ENCODE results near the gene SLC6A11. TPM values are rescaled to one million over a fixed set of nuclear protein-coding genes. Genes with fewer than 3 reads are reported as not detected.

The SLC6A11 gene
- polyA plus RNA-seq, 4 donors = 0.04 TPM; not detected in 3

GRCh38 chr3:10955711-10956453 is 139.9 kb downstream of the SLC6A11 start:
- Histone ChIP-seq H3K9me3 (ENCODE audit: control insufficient read depth in 2 of 2, insufficient read depth in 1 of 2, low read depth in 1 of 2, low read length in 1 of 2) (no peaks in the 10 kb centered on the region), H3K4me3 (ENCODE audit: low read depth in 1 of 3, low read length in 3 of 3) (no peak overlapping the region), H3K27me3 (ENCODE audit: control insufficient read depth in 3 of 3, insufficient read depth in 3 of 3, low read length in 3 of 3) (peaks cover 0 to 3% (median 0%) of the 10 kb centered on the region in 3 donors), H3K4me1 (ENCODE audit: control insufficient read depth in 3 of 3, insufficient read depth in 2 of 3, low read depth in 1 of 3, low read length in 2 of 3) (no peaks in the 10 kb centered on the region), H3K36me3 (ENCODE audit: control insufficient read depth in 3 of 3, insufficient read depth in 2 of 3, low read depth in 1 of 3, low read length in 3 of 3) (no peaks in the 10 kb centered on the region), H3K27ac (ENCODE audit: low read depth in 1 of 3, low read length in 2 of 3) (no peak overlapping the region)
- 63 to 84% (median 76%) methylated on average over 14 to 15 of the region's 15 CpGs for WGBS, 3 donors
- no peak for DNase-seq
- no peak for FAIRE-seq

- 70 to 86% (median 73%) methylated on average over 4 of the region's 4 CpGs for WGBS, 3 donors
- Histone ChIP-seq H3K4me1 (ENCODE audit: control insufficient read depth in 3 of 3, insufficient read depth in 2 of 3, low read depth in 1 of 3, low read length in 2 of 3) (no peaks in the 10 kb centered on the region), H3K9me3 (ENCODE audit: control insufficient read depth in 2 of 2, insufficient read depth in 1 of 2, low read depth in 1 of 2, low read length in 1 of 2) (no peaks in the 10 kb centered on the region), H3K4me3 (ENCODE audit: low read depth in 1 of 3, low read length in 3 of 3) (no peak overlapping the region), H3K27ac (ENCODE audit: low read depth in 1 of 3, low read length in 2 of 3) (no peak overlapping the region), H3K36me3 (ENCODE audit: control insufficient read depth in 3 of 3, insufficient read depth in 2 of 3, low read depth in 1 of 3, low read length in 3 of 3) (no peaks in the 10 kb centered on the region), H3K27me3 (ENCODE audit: control insufficient read depth in 3 of 3, insufficient read depth in 3 of 3, low read length in 3 of 3) (peaks cover 0 to 3% (median 0%) of the 10 kb centered on the region in 3 donors)
- no peak for FAIRE-seq
- DNase-seq = no peak
Measured at GRCh38 chr3:10956531-10956930, 140.5 kb downstream of the SLC6A11 start.

GRCh38 chr3:10956986-10957385 is 141.0 kb downstream of the SLC6A11 start:
- Histone ChIP-seq H3K36me3 (ENCODE audit: control insufficient read depth in 3 of 3, insufficient read depth in 2 of 3, low read depth in 1 of 3, low read length in 3 of 3) (no peaks in the 10 kb centered on the region), H3K27me3 (ENCODE audit: control insufficient read depth in 3 of 3, insufficient read depth in 3 of 3, low read length in 3 of 3) (peaks cover 0 to 3% (median 0%) of the 10 kb centered on the region in 3 donors), H3K27ac (ENCODE audit: low read depth in 1 of 3, low read length in 2 of 3) (no peak overlapping the region), H3K4me1 (ENCODE audit: control insufficient read depth in 3 of 3, insufficient read depth in 2 of 3, low read depth in 1 of 3, low read length in 2 of 3) (no peaks in the 10 kb centered on the region), H3K9me3 (ENCODE audit: control insufficient read depth in 2 of 2, insufficient read depth in 1 of 2, low read depth in 1 of 2, low read length in 1 of 2) (no peaks in the 10 kb centered on the region), H3K4me3 (ENCODE audit: low read depth in 1 of 3, low read length in 3 of 3) (no peak overlapping the region)
- DNase-seq (no peak), FAIRE-seq (no peak)
- WGBS, 3 donors = 39 to 57% (median 54%) methylated on average over 6 of the region's 6 CpGs

GRCh38 chr3:10957976-10958749 is 142.1 kb downstream of the SLC6A11 start:
- DNase-seq (peak in 1 of 2 donors; percentile 61), FAIRE-seq (no peak)
- H3K4me1 ChIP-seq (ENCODE audit: control insufficient read depth in 3 of 3, insufficient read depth in 2 of 3, low read depth in 1 of 3, low read length in 2 of 3) = no peaks in the 10 kb centered on the region
- H3K4me3 ChIP-seq (ENCODE audit: low read depth in 1 of 3, low read length in 3 of 3) = no peak overlapping the region
- peaks cover 0 to 3% (median 0%) of the 10 kb centered on the region in 3 donors for H3K27me3 ChIP-seq (ENCODE audit: control insufficient read depth in 3 of 3, insufficient read depth in 3 of 3, low read length in 3 of 3)
- no peak overlapping the region for H3K27ac ChIP-seq (ENCODE audit: low read depth in 1 of 3, low read length in 2 of 3)
- 45 to 71% (median 45%) methylated on average over 17 of the region's 17 CpGs for WGBS, 3 donors
- no peaks in the 10 kb centered on the region for H3K9me3 ChIP-seq (ENCODE audit: control insufficient read depth in 2 of 2, insufficient read depth in 1 of 2, low read depth in 1 of 2, low read length in 1 of 2)
- no peaks in the 10 kb centered on the region for H3K36me3 ChIP-seq (ENCODE audit: control insufficient read depth in 3 of 3, insufficient read depth in 2 of 3, low read depth in 1 of 3, low read length in 3 of 3)

GRCh38 chr3:10960255-10960654 is 144.2 kb downstream of the SLC6A11 start:
- no peak for FAIRE-seq
- WGBS, 3 donors = 86 to 91% (median 90%) methylated on average over 6 of the region's 6 CpGs
- Histone ChIP-seq H3K27ac (ENCODE audit: low read depth in 1 of 3, low read length in 2 of 3) (no peak overlapping the region), H3K9me3 (ENCODE audit: control insufficient read depth in 2 of 2, insufficient read depth in 1 of 2, low read depth in 1 of 2, low read length in 1 of 2) (no peaks in the 10 kb centered on the region), H3K4me3 (ENCODE audit: low read depth in 1 of 3, low read length in 3 of 3) (no peak overlapping the region), H3K4me1 (ENCODE audit: control insufficient read depth in 3 of 3, insufficient read depth in 2 of 3, low read depth in 1 of 3, low read length in 2 of 3) (no peaks in the 10 kb centered on the region), H3K36me3 (ENCODE audit: control insufficient read depth in 3 of 3, insufficient read depth in 2 of 3, low read depth in 1 of 3, low read length in 3 of 3) (no peaks in the 10 kb centered on the region), H3K27me3 (ENCODE audit: control insufficient read depth in 3 of 3, insufficient read depth in 3 of 3, low read length in 3 of 3) (peaks cover 0 to 3% (median 0%) of the 10 kb centered on the region in 3 donors)
- DNase-seq = no peak

GRCh38 chr3:10961921-10962320 is 145.9 kb downstream of the SLC6A11 start:
- no peaks in the 10 kb centered on the region for H3K4me1 ChIP-seq (ENCODE audit: control insufficient read depth in 3 of 3, insufficient read depth in 2 of 3, low read depth in 1 of 3, low read length in 2 of 3)
- no peaks in the 10 kb centered on the region for H3K36me3 ChIP-seq (ENCODE audit: control insufficient read depth in 3 of 3, insufficient read depth in 2 of 3, low read depth in 1 of 3, low read length in 3 of 3)
- no peaks in the 10 kb centered on the region for H3K9me3 ChIP-seq (ENCODE audit: control insufficient read depth in 2 of 2, insufficient read depth in 1 of 2, low read depth in 1 of 2, low read length in 1 of 2)
- DNase-seq (no peak), FAIRE-seq (no peak)
- H3K27me3 ChIP-seq (ENCODE audit: control insufficient read depth in 3 of 3, insufficient read depth in 3 of 3, low read length in 3 of 3) = peaks cover 0 to 3% (median 0%) of the 10 kb centered on the region in 3 donors
- H3K4me3 ChIP-seq (ENCODE audit: low read depth in 1 of 3, low read length in 3 of 3) = no peak overlapping the region
- no peak overlapping the region for H3K27ac ChIP-seq (ENCODE audit: low read depth in 1 of 3, low read length in 2 of 3)
- 47 to 79% (median 77%) methylated on average over 2 of the region's 2 CpGs for WGBS, 3 donors

- WGBS, 3 donors = 15 to 49% (median 24%) methylated on average over 5 of the region's 5 CpGs
- H3K9me3 ChIP-seq (ENCODE audit: control insufficient read depth in 2 of 2, insufficient read depth in 1 of 2, low read depth in 1 of 2, low read length in 1 of 2) = no peaks in the 10 kb centered on the region
- no peak for FAIRE-seq
- H3K4me1 ChIP-seq (ENCODE audit: control insufficient read depth in 3 of 3, insufficient read depth in 2 of 3, low read depth in 1 of 3, low read length in 2 of 3) = no peaks in the 10 kb centered on the region
- DNase-seq = peak in 1 of 2 donors; percentile 19
- H3K27me3 ChIP-seq (ENCODE audit: control insufficient read depth in 3 of 3, insufficient read depth in 3 of 3, low read length in 3 of 3) = peaks cover 0 to 3% (median 0%) of the 10 kb centered on the region in 3 donors
- H3K4me3 ChIP-seq (ENCODE audit: low read depth in 1 of 3, low read length in 3 of 3) = no peak overlapping the region
- no peaks in the 10 kb centered on the region for H3K36me3 ChIP-seq (ENCODE audit: control insufficient read depth in 3 of 3, insufficient read depth in 2 of 3, low read depth in 1 of 3, low read length in 3 of 3)
- no peak overlapping the region for H3K27ac ChIP-seq (ENCODE audit: low read depth in 1 of 3, low read length in 2 of 3)
Measured at GRCh38 chr3:10962481-10963036, 146.5 kb downstream of the SLC6A11 start.

- no peak for FAIRE-seq
- no peaks in the 10 kb centered on the region for H3K4me1 ChIP-seq (ENCODE audit: control insufficient read depth in 3 of 3, insufficient read depth in 2 of 3, low read depth in 1 of 3, low read length in 2 of 3)
- no peaks in the 10 kb centered on the region for H3K9me3 ChIP-seq (ENCODE audit: control insufficient read depth in 2 of 2, insufficient read depth in 1 of 2, low read depth in 1 of 2, low read length in 1 of 2)
- DNase-seq = peak; percentile 21 to 60
- no peaks in the 10 kb centered on the region for H3K36me3 ChIP-seq (ENCODE audit: control insufficient read depth in 3 of 3, insufficient read depth in 2 of 3, low read depth in 1 of 3, low read length in 3 of 3)
- H3K27ac ChIP-seq (ENCODE audit: low read depth in 1 of 3, low read length in 2 of 3) = no peak overlapping the region
- no peaks in the 10 kb centered on the region for H3K27me3 ChIP-seq (ENCODE audit: control insufficient read depth in 3 of 3, insufficient read depth in 3 of 3, low read length in 3 of 3)
- WGBS, 3 donors = 36 to 52% (median 41%) methylated on average over 6 of the region's 6 CpGs
- H3K4me3 ChIP-seq (ENCODE audit: low read depth in 1 of 3, low read length in 3 of 3) = no peak overlapping the region
Measured at GRCh38 chr3:10964537-10965167, 148.6 kb downstream of the SLC6A11 start.

Data from small intestine (tissue), 7 donors.